GM19240 (cell line): ENCODE data around the gene TLK1.
"Not testable (repeated sequence)": the region's sequence is repeated elsewhere in the genome, so short reads cannot be mapped to it uniquely, and the experiment has no call there.

Experiments used
- DNase-seq: peaks from one replicate; pipeline ENCODE4 v3.0.0; 2011; ENCODE audit warnings: low spot score; ENCODE audit not compliant: insufficient read length

Gene TLK1

GRCh38 chr2:171143670-171144062, 17.0 kb downstream of the TLK1 start:
- DNase-seq: no peak

GRCh38 chr2:171142398-171142797, 18.3 kb downstream of the TLK1 start:
- DNase-seq: no peak

- no peak for DNase-seq
Measured at GRCh38 chr2:171141320-171141719, 19.4 kb downstream of the TLK1 start.

- no peak for DNase-seq
Measured at GRCh38 chr2:171139860-171140259, 20.8 kb downstream of the TLK1 start.

- no peak for DNase-seq
Measured at GRCh38 chr2:171136024-171136423, 24.7 kb downstream of the TLK1 start.

GRCh38 chr2:171134624-171135230, 26.0 kb downstream of the TLK1 start:
- no peak for DNase-seq

- DNase-seq: no peak
Measured at GRCh38 chr2:171132086-171132485, 28.6 kb downstream of the TLK1 start.

- no peak for DNase-seq
Measured at GRCh38 chr2:171128461-171128860, 32.2 kb downstream of the TLK1 start.

- DNase-seq: no peak
Measured at GRCh38 chr2:171124541-171124940, 36.2 kb downstream of the TLK1 start.

- no peak for DNase-seq
Measured at GRCh38 chr2:171109571-171109970, 51.1 kb downstream of the TLK1 start.

- DNase-seq: no peak
Measured at GRCh38 chr2:171109020-171109419, 51.7 kb downstream of the TLK1 start.

GRCh38 chr2:171107803-171108202, 52.9 kb downstream of the TLK1 start:
- no peak for DNase-seq

- no peak for DNase-seq
Measured at GRCh38 chr2:171104379-171104778, 56.3 kb downstream of the TLK1 start.

- no peak for DNase-seq
Measured at GRCh38 chr2:171102802-171103201, 57.9 kb downstream of the TLK1 start.

GRCh38 chr2:171100370-171100769, 60.3 kb downstream of the TLK1 start:
- DNase-seq: no peak

- no peak for DNase-seq
Measured at GRCh38 chr2:171098607-171099006, 62.1 kb downstream of the TLK1 start.

GRCh38 chr2:171095014-171095582, 65.6 kb downstream of the TLK1 start:
- no peak for DNase-seq

GRCh38 chr2:171091517-171091916, 69.2 kb downstream of the TLK1 start:
- not testable (repeated sequence) for DNase-seq

- DNase-seq: no peak
Measured at GRCh38 chr2:171089489-171089888, 71.2 kb downstream of the TLK1 start.

- no peak for DNase-seq
Measured at GRCh38 chr2:171088057-171088834, 72.4 kb downstream of the TLK1 start.

- DNase-seq: no peak
Measured at GRCh38 chr2:171087547-171087946, 73.1 kb downstream of the TLK1 start.

GRCh38 chr2:171086352-171087290, 74.1 kb downstream of the TLK1 start:
- no peak for DNase-seq
